ENCODE results near the gene ABCG4. TPM values are rescaled to one million over a fixed set of nuclear protein-coding genes. Genes with fewer than 3 reads are reported as not detected.
A peak's percentile ranks its signal among the peaks of the same experiment; 100 is the strongest.

ABCG4 gene
- total and polyA plus RNA-seq, 2 of the 8 experiments (the other 6 are each of a cell fraction or from before 2014, with no cell fraction given): 1.8 to 2.3 TPM

GRCh38 chr11:119168471-119169281 lies 19.8 kb downstream of the ABCG4 start, which contains the start of gene NLRX1 (continued):
- TF ChIP-seq CTCF (IDR thresholded peaks at IDR 0.05; ENCODE audit: control extremely low read depth in 1 of 3, insufficient read depth in 1 of 3, low read depth in 1 of 3, low read length in 3 of 3) (peak; percentile 82 to 94 (median 90)), ASH2L (IDR thresholded peaks at IDR 0.05; ENCODE audit: low read length) (peak; percentile 97), MAX (IDR thresholded peaks at IDR 0.05) (peak; percentile 11; the same call in 1 of the 2 replicates), BCL11A (IDR thresholded peaks at IDR 0.05; ENCODE audit: low read depth in 2 of 2, low read length in 2 of 2) (no peak), RXRA (IDR thresholded peaks at IDR 0.05; ENCODE audit: insufficient read depth, low read depth, low read length) (no peak), ATF3 (IDR thresholded peaks at IDR 0.05; ENCODE audit: insufficient read depth, low read depth, low read length) (no peak), JUN (IDR thresholded peaks at IDR 0.05; ENCODE audit: low read depth, low read length) (no peak), POLR2A (IDR thresholded peaks at IDR 0.05; ENCODE audit: control extremely low read depth in 1 of 2, low read depth in 2 of 2, low read length in 2 of 2) (peak in 1 of 2 experiments; percentile 69; a peak in 2 of 3 replicates), YY1 (IDR thresholded peaks at IDR 0.05; ENCODE audit: low read depth, low read length) (peak; percentile 89), CBX8 (IDR thresholded peaks at IDR 0.05; ENCODE audit: borderline replicate concordance, low read depth, low read length) (no peak), PHF8 (conservative IDR thresholded peaks at IDR 0.05; ENCODE audit: low read depth, low read length) (peak; percentile 91), ZNF274 (IDR thresholded peaks at IDR 0.05; ENCODE audit: borderline replicate concordance, extremely low read depth, low read length) (no peak), BACH1 (IDR thresholded peaks at IDR 0.05; ENCODE audit: low read length) (no peak)

Data from H1 (cell line).